Activated CD4-positive, alpha-beta T cell treated with anti-CD3 and anti-CD28 coated beads for 48 hours (primary cell): Measurements from ENCODE around the gene ADCY3.

ENCODE experiments used
- DNase-seq: peaks from one replicate; pipeline ENCODE4 v3.0.0-alpha.2; 2020

ADCY3 gene

DNA sequence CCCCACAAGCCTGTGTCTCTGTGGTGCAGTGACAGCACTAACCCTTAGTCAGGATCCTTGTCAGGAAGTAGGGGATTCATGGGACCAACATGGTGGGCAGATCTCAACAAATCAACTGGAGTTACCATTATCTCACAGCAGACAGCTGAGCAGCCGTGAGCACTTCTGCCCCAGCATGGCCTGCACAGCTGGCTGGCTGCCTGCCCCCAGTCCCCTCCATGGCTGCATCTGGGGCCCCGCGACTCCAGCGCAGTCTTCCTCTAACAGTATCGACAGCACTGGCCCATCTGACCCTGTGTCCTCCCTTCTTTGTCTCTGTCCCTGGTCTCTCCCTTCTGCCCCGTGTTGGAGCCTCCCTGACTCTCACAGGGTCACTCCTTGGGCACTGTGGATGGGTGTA is 4.7 kb upstream of the ADCY3 start:
- DNase-seq, result no peak

GRCh38 chr2:24924266-24924665 is 4.2 kb upstream of the ADCY3 start:
- DNase-seq, result no peak

GRCh38 chr2:24923106-24923505 is 3.1 kb upstream of the ADCY3 start:
- DNase-seq, result no peak

DNA sequence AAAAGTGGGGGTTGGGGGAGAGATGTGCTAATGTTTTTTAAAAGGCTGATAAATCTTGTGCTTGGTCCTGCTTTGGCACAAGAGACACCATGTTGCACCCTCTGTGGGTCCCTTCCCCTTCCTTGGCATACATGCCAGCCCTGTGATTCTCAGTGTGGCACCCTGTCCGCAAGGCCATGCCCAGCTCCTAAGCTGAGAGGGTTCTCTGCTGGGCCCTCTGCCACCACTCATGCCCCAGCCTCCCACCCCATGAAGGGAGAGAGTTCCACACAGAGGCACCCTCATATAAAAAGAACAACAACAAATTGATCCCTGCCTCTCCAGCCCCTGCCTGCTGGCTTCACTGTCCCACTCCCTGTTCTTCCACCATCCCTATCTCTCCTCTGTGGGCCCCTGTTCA is 2.5 kb upstream of the ADCY3 start:
- DNase-seq, result no peak

GRCh38 chr2:24920809-24921441 is 888 bp upstream of the ADCY3 start:
- DNase-seq, result peak; percentile 38

- DNase-seq, result peak; percentile 51
These were observed 435 bp downstream of the ADCY3 start for GRCh38 chr2:24919506-24920097.

DNA sequence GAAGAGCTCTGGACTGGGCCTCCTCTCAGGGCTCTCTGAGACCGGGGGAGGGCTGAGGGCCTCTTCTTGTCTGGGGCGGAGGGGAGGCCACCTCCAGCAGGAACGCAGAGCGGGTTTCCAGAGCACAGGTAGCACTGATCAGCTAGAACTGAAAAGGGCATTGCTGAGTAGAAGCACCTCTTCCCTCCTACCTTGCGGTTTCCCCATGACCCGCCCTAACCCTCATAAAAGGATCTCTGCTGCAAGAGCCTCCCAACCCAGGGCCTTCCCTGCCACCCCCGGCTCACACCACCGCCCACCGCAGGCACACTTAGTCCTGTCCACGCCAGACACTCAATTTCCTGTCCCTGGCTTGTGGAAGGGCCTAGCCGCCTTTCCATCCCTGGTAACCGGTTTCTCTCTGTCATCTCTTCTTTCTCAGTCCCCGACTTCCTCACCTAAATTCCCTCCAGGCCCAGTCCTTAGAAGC is 966 bp downstream of the ADCY3 start:
- peak; percentile 73 for DNase-seq

DNA sequence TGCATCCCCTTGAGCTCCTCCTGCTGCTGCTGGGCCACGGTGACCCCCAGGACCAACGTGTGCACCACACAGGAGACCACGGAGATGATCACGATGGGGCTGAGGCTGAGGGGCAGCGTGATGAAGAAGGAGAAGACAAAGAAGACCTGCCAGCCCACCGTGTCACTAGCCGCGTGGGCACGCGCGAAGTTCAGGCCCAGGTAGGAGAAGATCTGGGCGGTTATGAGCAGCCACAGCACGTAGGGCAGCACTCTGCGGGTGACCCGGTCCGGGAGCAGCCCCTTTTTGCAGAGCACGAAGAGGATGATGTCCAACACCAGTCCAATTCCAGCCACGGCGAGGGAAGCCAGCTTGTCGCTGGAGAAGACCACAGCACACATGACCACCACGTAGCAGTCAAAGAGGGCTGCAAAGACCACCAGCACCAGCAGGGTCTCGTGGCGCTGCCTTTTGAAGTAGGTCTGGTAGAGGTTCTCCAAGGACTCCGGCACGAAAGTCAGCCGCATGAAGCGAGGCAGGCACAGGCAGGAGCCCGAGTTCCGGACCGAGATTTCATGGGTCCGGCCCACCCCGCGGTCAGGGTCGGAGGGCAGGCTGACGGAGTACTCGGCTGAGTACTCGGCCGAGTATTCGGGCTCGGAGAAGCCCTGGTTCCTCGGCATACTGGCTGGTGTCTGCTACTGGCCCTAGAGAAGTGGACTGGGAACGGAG is 1.6 kb downstream of the ADCY3 start:
- DNase-seq, result no peak

GRCh38 chr2:24917731-24918325 is 2.2 kb downstream of the ADCY3 start:
- no peak for DNase-seq

DNA sequence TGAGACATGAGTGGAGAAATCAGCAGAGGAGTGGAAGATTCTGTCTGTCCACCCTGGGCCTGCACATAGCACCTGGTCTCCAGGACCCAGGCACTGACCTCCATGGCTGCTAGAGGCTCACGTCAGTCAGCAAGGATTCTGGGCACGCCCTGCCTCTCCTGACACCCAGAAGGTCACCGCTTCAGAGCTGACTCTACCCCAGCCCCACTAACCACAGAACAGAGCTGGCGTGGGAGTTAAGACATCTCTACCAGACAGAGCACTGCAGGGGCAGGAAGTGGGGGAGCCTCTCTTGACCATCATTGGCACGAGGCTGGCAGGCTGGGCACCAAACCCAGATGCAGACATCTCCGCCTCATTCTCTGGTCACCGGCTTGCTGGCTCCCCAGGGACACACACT is 3.0 kb downstream of the ADCY3 start:
- DNase-seq, result peak; percentile 54

DNA sequence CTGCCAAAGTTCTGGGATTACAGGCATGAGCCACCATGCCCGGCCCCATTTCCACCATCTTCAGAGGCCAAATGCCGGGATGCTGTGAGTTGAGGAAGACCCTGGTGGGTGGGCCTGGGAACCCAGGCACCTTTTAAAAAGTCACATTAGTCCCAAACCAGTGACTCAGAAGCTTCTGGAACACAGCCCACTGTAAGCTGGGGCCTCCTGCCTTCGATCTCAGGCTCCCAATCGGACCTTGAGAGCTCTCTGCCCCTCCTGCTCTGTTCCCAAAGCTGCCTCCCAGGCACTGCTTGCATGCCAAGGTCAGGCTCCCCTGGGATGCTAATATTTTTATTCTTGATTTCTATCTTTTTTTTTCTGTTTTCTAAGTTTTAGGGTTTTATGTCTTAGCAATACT is 4.2 kb downstream of the ADCY3 start:
- DNase-seq, result no peak

GRCh38 chr2:24915175-24915574 is 4.9 kb downstream of the ADCY3 start:
- no peak for DNase-seq

DNA sequence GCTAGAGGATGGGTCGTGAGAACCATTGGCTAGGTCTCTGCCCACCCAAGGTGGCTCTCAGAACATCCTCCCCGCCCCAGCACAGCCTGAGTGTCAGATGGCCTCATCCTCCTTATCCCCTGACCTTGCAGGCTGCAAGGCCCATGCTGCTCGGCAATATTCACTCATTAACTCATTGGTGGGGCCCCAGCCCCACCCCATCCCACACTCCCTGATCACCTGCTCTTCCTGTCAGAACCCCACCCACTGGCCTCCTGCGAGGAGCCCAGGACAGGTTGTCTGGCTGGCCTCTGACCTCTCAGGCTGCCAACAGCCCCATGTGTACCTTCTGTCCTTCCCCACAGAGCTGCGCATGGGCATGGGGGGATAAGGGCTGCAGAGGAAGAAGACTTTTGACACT is 5.3 kb downstream of the ADCY3 start:
- no peak for DNase-seq

- no peak for DNase-seq
These were observed 6.1 kb downstream of the ADCY3 start for GRCh38 chr2:24913911-24914310.

- DNase-seq, result no peak
These were observed 7.1 kb downstream of the ADCY3 start for GRCh38 chr2:24912986-24913385.

DNA sequence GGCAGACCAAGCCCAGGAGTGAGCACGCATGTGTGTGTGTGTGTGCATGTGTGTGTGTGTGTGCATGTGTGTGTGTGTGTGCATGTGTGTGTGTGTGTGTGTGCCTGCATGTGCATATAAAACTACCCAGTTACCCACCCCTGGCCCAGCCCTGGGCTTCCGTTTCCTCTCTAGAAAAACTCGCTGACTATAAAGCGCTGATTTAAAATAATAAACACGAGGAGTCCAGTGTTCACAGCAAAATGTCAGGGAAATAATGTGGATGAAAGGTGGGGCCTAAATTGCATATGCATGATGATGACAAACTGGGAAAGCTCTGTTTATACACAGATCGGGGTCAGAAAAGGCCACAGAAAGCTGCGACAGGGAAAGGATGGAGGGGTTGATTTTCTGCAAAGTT is 7.5 kb downstream of the ADCY3 start:
- no peak for DNase-seq

DNA sequence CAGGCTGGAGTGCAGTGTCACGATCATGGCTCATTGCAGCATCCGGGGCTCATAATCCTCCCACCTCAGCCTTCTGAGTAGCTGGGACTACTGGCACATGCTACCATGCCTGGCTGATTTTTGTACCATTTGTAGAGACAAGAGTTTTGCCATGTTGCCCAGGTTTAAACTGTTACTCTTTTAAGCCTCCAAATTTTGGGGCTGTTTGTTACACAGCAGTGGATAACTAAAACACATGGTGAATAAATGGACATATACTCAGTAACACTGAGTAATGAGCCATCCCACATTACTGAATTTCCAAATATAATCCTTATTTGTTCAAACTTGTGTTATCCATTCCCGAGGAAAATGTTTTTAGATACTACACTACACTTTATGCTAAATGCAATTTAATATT is 9.8 kb downstream of the ADCY3 start:
- no peak for DNase-seq

GRCh38 chr2:24909555-24910177 is 10.4 kb downstream of the ADCY3 start:
- no peak for DNase-seq

GRCh38 chr2:24908461-24908901 is 11.6 kb downstream of the ADCY3 start:
- no peak for DNase-seq

DNA sequence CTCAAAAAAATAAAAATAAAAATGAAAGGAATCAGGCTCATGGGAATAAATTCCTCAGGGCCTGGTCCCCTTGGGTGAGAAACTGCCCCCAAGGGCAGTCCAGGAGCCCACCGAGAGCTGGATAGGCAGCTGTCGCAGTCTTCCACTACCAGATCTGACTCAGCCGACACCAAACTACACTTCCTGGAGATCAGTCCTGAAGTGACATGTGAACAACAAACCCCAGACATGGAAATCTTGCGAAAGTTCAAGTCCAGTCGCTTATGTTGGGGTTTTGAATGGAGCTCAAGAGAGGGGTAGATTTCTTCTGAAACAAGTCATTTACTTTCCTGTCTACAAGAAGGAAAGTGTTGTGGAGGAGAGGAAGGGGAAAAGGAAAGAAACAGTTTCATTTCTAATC is 12.9 kb downstream of the ADCY3 start:
- no peak for DNase-seq

DNA sequence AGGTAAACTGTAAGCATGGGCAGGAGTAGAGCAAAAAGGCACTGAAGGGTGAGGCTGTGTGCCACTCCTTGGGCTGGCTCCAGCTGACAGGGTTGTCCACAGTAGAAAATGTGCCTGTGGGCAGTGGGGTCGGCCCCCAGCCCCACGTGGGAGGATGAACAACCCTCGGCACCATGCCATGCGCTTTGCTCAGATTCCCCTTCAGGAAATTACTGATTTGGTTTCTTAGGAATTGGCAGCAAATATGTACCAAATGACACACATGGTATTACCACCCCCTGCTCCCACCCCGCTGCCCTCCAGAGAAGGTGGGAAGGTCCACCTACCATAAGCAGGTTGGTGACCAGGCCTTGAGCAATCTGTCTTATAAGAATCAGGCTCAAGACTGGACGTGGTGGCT is 13.6 kb downstream of the ADCY3 start:
- no peak for DNase-seq

GRCh38 chr2:24903161-24904103 is 16.6 kb downstream of the ADCY3 start:
- DNase-seq, result no peak
